ENCODE data around the gene MYO1A.
A peak's percentile ranks its signal among the peaks of the same experiment; 100 is the strongest.

The MYO1A gene

DNA sequence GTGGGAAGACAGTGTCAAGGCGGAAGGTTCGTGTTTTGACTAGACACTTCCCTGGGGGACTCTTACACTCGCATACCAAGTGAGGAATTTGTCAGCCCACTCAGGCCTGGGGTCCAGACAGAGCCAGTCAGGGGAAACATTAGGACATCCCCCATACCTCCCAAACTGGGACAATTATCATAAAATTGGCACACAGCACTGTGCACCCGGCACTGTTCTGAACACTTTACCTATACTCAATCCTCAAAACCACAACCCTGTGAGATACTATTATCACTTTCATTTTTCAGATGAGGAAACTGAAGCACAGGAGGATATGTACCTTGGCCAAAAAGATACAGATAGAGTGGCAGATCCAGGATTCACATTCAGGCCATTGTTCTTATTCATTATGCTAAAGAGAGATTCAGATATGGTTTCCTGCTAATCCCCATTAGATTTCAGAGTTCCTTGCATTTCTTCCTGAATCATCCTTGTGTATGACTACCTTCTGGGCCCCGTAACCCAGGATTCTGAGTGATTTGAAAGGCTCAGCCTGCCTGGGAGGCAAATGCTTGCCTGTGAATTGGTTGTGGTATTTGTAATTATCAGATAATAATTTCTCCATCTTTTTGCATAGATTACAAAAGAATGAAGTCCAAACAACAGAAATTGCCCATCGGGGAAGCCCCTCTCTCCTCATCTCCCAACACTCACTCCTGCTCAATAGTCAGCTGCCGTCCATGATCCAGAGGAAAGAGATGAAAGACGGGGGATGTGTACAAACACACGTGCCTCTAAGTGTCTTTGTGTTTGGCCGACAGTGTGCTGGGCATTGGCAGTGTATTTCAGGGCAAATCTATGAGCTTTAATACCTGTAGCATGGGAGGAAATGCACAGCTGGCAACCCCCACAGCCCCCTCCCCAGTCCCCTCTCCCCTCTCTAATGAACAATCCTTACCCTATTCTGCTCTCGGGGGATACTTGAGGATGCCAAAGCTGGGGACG is 38.2 kb downstream of the MYO1A start:
- no peak overlapping the region for H2AFZ ChIP-seq (ENCODE audit: low read length)
- H3K4me2 ChIP-seq (ENCODE audit: low read depth, low read length), result 0 out of 2 replicates have a peak overlapping the region, but pooled peaks have one; percentile 6
- no peak overlapping the region for H3K9ac ChIP-seq (ENCODE audit: low read length)
- H3F3A ChIP-seq (ENCODE audit: insufficient read depth, low read length), result no peaks in the 10 kb centered on the region
- H3K9me3 ChIP-seq (replicated peaks; ENCODE audit: insufficient read depth, low read length), result no peaks in the 10 kb centered on the region
- peak; percentile 43 for DNase-seq
- H3K36me3 ChIP-seq (replicated peaks; ENCODE audit: insufficient read depth, low read length), result no peaks in the 10 kb centered on the region
- H3K9me2 ChIP-seq (replicated peaks; ENCODE audit: insufficient read depth, low read length), result no peaks in the 10 kb centered on the region
- H3K79me2 ChIP-seq (ENCODE audit: low read length), result no peaks in the 10 kb centered on the region
- no peak for TF ChIP-seq EZH2 (optimal IDR thresholded peaks at IDR 0.05; ENCODE audit: low read depth, low read length)
- no peak for TF ChIP-seq EZH2phosphoT487 (IDR thresholded peaks at IDR 0.05; ENCODE audit: low read length)
- TF ChIP-seq, protein P1, sequence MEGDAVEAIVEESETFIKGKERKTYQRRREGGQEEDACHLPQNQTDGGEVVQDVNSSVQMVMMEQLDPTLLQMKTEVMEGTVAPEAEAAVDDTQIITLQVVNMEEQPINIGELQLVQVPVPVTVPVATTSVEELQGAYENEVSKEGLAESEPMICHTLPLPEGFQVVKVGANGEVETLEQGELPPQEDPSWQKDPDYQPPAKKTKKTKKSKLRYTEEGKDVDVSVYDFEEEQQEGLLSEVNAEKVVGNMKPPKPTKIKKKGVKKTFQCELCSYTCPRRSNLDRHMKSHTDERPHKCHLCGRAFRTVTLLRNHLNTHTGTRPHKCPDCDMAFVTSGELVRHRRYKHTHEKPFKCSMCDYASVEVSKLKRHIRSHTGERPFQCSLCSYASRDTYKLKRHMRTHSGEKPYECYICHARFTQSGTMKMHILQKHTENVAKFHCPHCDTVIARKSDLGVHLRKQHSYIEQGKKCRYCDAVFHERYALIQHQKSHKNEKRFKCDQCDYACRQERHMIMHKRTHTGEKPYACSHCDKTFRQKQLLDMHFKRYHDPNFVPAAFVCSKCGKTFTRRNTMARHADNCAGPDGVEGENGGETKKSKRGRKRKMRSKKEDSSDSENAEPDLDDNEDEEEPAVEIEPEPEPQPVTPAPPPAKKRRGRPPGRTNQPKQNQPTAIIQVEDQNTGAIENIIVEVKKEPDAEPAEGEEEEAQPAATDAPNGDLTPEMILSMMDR (IDR thresholded peaks at IDR 0.05; ENCODE audit: low read length), result no peak
- H3K27ac ChIP-seq (ENCODE audit: low read length), result no peak overlapping the region
- H3K27me3 ChIP-seq (replicated peaks; ENCODE audit: insufficient read depth, low read length), result peaks cover 18% of the 10 kb centered on the region; the same call in 1 of the 2 replicates
- no peak overlapping the region for H3K4me3 ChIP-seq (ENCODE audit: low read length)
- H3K4me1 ChIP-seq (ENCODE audit: low read length), result peaks cover 9% of the 10 kb centered on the region
- H4K20me1 ChIP-seq (ENCODE audit: insufficient read depth, low read length), result no peaks in the 10 kb centered on the region

DNA sequence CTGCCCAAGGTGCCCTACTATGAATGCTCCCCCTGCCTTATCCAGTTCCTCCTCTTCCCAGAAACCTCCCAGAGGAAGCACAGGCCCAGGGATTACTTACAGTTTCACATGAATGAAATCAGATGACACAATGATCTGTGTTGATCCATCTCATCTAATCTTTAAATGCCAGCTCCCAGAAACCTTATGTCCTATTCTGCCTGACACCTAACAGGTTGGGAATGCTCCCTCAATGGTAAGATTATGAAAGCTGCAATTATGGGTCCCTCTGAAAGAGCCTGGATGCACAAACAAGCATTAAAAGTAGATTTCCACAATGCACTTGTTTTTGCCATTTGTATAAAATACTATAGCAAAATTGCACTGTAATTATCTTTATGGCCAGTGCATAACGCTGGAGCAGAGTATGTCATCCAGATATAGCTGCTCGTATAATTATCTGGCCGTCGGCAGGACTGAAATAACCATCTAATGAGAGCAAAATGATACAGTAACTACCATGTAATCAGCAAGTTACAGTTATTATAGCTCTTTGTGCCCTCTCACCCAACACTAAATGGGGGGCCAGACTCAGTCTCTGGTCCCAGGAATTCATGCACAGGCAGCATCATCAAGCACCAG is 39.2 kb downstream of the MYO1A start:
- Histone ChIP-seq H3K27me3 (replicated peaks; ENCODE audit: insufficient read depth, low read length) (peaks cover 18% of the 10 kb centered on the region; the same call in 1 of the 2 replicates), H2AFZ (ENCODE audit: low read length) (no peak overlapping the region), H3K9me3 (replicated peaks; ENCODE audit: insufficient read depth, low read length) (no peaks in the 10 kb centered on the region), H3K9me2 (replicated peaks; ENCODE audit: insufficient read depth, low read length) (no peaks in the 10 kb centered on the region), H3K4me2 (ENCODE audit: low read depth, low read length) (no peak overlapping the region), H3K4me3 (ENCODE audit: low read length) (no peak overlapping the region), H3K36me3 (replicated peaks; ENCODE audit: insufficient read depth, low read length) (no peaks in the 10 kb centered on the region), H3K4me1 (ENCODE audit: low read length) (peaks cover 9% of the 10 kb centered on the region), H3K9ac (ENCODE audit: low read length) (no peak overlapping the region), H3K79me2 (ENCODE audit: low read length) (peaks cover 4% of the 10 kb centered on the region), H3F3A (ENCODE audit: insufficient read depth, low read length) (no peaks in the 10 kb centered on the region), H4K20me1 (ENCODE audit: insufficient read depth, low read length) (no peaks in the 10 kb centered on the region), H3K27ac (ENCODE audit: low read length) (no peak overlapping the region)
- no peak for DNase-seq
- TF ChIP-seq EZH2phosphoT487 (IDR thresholded peaks at IDR 0.05; ENCODE audit: low read length), result no peak
- TF ChIP-seq, protein P1 (IDR thresholded peaks at IDR 0.05; ENCODE audit: low read length), result no peak
- TF ChIP-seq EZH2 (optimal IDR thresholded peaks at IDR 0.05; ENCODE audit: low read depth, low read length), result no peak

DNA sequence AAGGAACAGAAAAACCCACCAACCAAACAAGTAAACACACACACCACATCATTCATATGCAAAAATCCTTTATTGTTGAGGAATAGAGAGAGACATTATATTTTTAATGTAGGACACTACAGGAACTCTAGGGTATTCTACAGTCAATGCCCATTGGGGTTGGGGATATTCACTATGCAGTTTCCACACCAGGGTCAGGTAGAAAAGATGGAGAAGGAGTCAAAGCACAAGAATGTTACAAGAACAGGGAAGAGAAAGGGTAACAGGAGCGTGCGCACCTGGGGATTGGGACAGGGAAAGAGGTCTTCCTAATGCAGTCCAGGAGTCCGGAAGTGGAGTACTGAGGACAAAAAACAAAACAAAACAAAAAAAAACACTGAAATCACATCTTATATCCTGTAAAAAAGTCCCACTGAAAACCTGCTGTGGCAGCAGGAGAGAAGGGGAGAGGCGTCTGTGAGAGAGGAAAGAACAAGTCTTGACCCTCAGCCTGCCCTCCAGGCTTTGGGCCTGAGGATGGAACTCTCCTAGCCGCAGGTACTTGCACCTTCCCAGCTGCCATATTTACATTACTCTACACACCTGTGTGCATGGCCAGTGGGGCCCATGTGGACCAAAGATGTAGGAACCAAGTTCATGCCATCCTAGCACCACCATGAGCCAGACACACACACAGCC is 39.8 kb downstream of the MYO1A start:
- DNase-seq, result no peak

More for the DNA sequence above, 39.8 kb downstream of the MYO1A start:
- no peaks in the 10 kb centered on the region for H4K20me1 ChIP-seq (ENCODE audit: insufficient read depth, low read length)
- no peaks in the 10 kb centered on the region for H3K36me3 ChIP-seq (replicated peaks; ENCODE audit: insufficient read depth, low read length)
- no peaks in the 10 kb centered on the region for H3F3A ChIP-seq (ENCODE audit: insufficient read depth, low read length)
- H3K4me1 ChIP-seq (ENCODE audit: low read length), result peaks cover 12% of the 10 kb centered on the region
- H2AFZ ChIP-seq (ENCODE audit: low read length), result no peak overlapping the region
- H3K27me3 ChIP-seq (replicated peaks; ENCODE audit: insufficient read depth, low read length), result peaks cover 18% of the 10 kb centered on the region; the same call in 1 of the 2 replicates
- no peak overlapping the region for H3K4me3 ChIP-seq (ENCODE audit: low read length)
- peaks cover 10% of the 10 kb centered on the region for H3K79me2 ChIP-seq (ENCODE audit: low read length)
- no peak overlapping the region for H3K9ac ChIP-seq (ENCODE audit: low read length)
- no peak overlapping the region for H3K4me2 ChIP-seq (ENCODE audit: low read depth, low read length)
- no peaks in the 10 kb centered on the region for H3K9me3 ChIP-seq (replicated peaks; ENCODE audit: insufficient read depth, low read length)
- TF ChIP-seq EZH2phosphoT487 (IDR thresholded peaks at IDR 0.05; ENCODE audit: low read length) (no peak), EZH2 (optimal IDR thresholded peaks at IDR 0.05; ENCODE audit: low read depth, low read length) (no peak)
- TF ChIP-seq, protein P1 (IDR thresholded peaks at IDR 0.05; ENCODE audit: low read length), result no peak
- H3K27ac ChIP-seq (ENCODE audit: low read length), result no peak overlapping the region
- no peaks in the 10 kb centered on the region for H3K9me2 ChIP-seq (replicated peaks; ENCODE audit: insufficient read depth, low read length)

Measured in MM.1S (cell line).